ENCODE results near the gene DDA1.
"Not testable (repeated sequence)": the region's sequence is repeated elsewhere in the genome, so short reads cannot be mapped to it uniquely, and the experiment has no call there.

Gene DDA1

DNA sequence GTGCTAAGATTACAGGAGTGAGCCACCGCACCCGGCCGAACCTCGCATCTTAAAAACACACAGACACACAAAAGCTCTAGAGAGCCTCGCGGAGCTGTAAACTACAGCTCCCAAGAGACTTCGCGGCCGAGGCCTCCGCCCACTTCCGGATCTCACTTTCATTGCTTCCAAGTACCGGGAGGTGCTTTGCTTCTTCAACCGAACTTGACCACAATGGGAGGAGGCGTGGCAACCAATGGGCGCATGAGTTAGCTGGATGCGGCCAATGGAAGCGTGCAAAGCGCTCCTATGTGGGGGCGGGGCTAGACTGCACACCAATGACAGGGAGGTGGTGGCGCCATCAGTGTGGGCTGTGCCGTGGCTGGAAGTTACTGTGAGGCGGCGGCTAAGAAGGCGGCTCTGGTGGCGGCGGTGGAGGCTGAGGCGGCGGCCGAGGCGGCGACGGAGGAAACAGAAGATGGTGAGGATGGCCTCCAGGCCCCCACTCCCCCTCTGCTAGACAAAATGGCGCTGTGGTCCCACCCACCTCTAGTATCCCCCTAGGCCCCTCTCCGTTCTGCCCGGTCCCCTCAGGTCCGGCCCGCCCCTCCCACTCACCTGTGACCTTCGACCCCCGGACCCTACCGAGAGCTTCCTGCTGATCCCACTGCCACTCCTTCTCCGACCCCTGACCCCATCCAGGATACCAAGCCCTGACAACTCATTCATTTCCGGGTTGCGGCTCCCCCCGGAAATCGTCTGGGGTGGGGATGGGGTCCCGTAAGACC is at the start of gene DDA1:
Gene DDA1 (plus strand): TSS at position 366 of the 767 bp plus-strand sequence. CDS start 92 bp downstream, at position 458.
- DNase-seq (ENCODE audit: low spot score) = peak; percentile 98

DNA sequence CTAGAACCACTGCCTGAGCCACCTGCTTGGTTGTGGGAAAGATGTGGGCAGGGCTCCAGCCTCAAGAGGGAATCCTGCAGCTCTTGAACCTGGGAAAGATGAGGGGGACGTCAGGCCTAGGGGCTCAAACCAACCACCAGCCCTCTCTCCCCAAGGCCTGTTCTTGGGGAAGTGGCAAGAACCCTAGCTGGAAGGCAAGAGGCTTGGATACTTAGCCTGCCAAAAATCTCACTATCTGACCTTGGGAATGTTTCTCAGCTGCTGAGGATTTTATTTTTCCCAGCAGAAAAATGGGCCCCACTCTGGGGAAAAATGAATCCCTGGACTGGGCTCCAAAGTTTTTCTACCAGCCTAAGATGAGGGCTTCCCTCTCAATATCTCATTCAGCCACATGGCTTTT is 49.4 kb upstream of the DDA1 start:
- no peak for DNase-seq (ENCODE audit: low spot score)

DNA sequence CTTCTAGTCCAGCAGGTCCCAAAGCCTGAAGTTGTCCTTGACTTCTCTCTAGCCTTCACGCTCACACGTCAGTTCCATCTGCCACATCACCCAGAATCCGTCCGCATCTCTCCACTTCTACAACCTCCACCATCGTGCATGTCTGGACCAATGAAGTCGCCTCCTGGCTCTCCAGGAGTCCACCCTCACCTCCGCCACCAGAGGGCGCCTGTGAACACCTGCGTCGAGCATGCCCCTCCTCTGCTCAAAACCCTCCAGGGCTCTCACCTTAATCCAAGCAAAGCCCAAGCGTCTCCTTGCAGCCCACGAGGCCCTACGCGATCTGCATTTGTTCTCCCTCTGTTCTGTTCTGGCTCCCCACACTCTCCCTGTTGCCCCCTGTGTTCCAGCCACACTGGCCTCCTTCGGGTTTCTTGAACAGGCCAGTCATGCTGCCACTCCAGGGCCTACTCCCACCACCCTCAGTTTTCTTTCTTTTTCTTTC is 48.5 kb upstream of the DDA1 start:
- DNase-seq (ENCODE audit: low spot score) = peak; percentile 93

DNA sequence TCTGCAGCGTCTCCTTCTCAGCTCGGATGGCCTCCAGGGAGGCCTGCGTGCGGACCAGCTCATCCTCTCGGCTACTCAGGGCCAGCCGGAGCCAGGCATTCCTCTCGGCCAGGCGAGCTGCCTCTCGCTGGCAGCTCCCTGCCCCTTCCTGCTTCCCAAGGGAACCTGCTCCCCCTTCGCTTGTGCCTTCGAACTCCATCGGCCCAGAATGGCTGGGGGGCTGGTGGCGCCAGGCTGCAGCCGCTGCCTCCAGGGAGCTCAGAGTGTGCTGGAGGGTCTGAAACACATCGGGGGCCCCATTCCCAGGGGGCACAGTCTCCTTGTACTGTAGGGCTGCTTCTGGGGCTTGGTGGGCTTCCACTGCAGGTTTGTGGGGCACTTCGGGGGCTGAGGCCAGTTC is 46.8 kb upstream of the DDA1 start:
- DNase-seq (ENCODE audit: low spot score) = no peak

DNA sequence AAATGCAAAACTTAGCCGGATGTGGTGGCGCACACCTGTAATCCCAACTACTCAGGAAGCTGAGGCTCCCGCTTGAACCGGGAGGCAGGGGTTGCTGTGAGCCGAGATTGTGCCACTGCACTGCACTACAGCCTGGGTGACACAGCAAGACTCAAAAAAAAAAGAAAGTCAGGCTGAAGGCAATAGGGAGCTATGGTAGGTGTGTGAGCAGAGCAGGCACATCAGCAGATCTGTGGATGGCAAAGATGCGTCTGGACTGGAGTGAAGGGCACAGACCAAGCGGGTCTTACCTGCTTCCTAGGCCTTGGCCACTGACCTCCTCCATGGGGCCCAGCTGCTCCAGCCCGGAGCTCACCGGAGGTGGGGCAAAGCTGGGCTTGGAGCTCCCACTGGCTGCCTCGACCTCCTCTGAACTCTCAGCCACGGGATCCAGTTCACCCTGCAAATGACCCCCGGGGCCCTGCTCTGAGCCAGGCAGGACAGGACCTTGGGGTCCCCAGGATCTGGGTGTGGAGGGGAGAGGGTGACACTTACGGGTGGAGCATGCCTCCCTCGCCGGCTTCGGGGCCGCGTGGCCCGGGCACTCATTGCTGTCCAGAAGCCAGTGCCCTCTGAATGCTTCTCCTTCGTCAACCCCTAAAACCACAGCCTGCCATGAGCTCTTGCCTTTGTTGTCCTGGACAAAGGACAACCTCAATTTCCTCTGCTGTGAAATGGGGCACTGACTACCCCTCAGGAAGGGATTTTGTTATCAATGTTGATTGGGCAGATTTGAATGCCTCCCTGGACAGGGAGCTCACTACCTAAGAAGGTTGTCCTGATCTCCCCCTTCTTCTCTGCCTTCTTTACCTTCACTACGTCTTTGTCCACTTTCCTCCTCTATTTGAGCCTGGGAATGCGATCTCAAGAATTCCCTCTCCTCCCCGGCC is 45.4 kb upstream of the DDA1 start:
- no peak for DNase-seq (ENCODE audit: low spot score)

DNA sequence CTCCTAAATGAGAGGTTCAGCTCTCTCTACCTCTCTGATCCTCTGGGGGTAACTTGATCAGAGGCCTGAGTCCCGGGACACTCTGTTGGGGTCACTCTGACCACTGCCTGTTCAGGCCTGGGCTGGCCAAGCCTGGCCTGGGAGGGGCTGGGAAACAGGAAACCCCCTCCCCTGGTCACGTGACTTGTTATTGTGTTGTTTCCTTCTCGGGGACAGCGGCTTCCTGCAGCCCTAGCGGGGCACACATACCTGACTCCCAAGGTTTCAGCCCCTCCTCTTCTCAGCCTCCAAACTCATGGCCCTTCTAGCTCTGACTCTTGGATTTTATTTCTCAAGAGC is 44.8 kb upstream of the DDA1 start, which contains the start of gene USHBP1:
Gene USHBP1 (minus strand): TSS at position 105 of the 339 bp plus-strand sequence. CDS start 446 bp downstream, outside the sequence.
- peak; percentile 77 for DNase-seq (ENCODE audit: low spot score)

DNA sequence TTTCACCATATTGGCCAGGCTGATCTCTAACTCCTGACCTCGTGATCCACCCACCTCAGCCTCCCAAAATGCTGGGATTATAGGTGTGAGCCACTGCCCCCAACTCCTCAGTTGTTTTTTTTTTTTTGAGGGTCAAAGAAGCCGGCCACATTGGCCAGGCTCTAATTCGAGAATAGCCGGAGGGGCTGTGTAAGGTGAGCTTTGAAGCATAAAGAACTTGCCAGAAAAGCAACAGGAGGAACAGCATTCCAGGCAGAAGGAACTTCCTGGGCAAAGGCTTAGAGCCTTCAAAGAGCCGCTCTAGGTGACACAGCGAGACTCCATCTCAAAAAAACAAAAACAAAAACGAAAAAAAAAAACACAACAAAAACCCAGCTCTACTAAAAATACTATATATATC is 43.3 kb upstream of the DDA1 start:
- DNase-seq (ENCODE audit: low spot score) = no peak

DNA sequence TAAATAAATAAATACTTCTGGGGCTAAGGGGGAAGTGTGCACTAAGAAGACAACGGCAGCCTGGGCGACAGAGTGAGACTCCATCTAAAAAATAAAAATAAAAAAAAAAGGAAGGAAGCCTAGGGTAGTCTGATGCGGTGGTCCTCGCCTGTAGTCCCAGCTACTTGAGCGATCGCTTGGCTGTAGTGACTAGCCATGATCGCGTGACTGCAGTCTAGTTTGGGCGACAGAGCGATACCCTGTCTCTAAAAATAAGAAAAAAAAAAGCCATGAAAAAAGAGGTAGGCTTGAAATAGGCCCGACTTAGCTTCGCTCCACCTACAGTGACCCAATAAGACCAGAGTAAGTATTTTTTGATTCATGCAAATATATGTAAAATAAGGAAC is 42.8 kb upstream of the DDA1 start:
- DNase-seq (ENCODE audit: low spot score) = no peak

DNA sequence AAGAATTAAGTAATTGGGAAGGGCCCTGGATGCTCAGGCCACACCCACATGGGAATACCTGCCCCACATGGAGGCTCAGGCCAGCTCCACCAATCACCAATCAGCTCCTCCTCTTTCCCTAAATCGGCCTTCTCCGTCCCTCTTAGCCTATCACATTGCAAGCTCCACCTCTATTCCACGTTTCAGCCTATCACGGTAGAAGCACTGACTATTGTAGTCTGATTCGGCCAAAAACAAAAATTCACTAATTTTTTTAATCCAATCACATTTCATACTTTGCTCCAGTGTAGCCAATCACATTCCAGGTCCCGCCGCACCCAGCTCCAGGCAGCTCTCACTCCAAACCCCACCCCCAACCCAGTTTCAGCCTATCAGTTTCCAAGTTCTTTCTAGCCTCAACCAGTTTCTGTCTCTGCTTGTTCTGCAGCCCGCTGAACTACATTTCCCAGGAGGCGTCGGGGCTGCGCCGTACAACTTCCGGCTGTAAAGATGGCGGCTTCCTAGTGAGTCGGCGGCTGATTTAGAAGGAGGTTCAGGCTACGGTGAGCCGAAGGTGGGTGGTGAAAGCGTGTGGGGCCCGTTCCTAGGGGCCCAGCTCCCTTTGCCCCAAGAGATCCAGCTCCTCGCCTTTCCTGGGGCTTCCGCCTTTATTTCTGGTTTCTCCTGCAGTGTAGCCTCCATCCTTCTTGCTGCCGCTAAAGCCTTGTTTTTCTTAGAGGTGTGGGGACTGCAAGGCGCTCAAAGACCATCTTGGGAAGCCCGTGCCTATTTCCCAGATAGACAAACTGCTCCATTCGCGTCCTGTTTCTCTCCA is 42.2 kb upstream of the DDA1 start, which contains the start of gene BABAM1:
Gene BABAM1 (plus strand): TSS at position 469 of the 814 bp plus-strand sequence. CDS start 1,364 bp downstream, outside the sequence.
- peak; percentile 97 for DNase-seq (ENCODE audit: low spot score)

DNA sequence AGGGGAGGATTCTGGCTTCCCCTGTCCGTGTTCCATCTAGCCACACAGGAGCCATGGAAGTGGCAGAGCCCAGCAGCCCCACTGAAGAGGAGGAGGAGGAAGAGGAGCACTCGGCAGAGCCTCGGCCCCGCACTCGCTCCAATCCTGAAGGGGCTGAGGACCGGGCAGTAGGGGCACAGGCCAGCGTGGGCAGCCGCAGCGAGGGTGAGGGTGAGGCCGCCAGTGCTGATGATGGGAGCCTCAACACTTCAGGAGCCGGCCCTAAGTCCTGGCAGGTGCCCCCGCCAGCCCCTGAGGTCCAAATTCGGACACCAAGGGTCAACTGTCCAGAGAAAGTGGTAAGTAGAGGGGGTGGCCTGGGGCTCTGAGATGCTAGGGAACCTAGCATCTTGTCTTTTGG is 40.6 kb upstream of the DDA1 start:
- no peak for DNase-seq (ENCODE audit: low spot score)

DNA sequence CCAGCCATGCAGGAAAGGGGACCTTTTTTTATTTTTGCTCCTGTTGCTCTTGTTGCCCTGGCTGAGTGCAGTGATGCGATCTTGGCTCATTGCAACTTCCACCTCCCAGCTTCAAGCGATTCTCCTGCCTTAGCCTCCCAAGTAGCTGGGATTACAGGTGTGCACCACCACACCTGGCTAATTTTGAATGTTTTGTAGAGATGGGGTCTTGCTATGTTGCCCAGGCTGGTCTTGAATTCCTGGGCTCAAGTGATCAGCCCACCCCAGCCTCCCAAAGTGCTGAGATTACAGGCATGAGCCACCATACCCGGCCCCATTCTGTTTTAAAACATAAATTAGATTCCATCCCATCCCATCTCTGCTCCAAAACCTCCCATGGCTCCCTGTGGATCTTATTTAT is 34.5 kb upstream of the DDA1 start:
- DNase-seq (ENCODE audit: low spot score) = not testable (repeated sequence)

DNA sequence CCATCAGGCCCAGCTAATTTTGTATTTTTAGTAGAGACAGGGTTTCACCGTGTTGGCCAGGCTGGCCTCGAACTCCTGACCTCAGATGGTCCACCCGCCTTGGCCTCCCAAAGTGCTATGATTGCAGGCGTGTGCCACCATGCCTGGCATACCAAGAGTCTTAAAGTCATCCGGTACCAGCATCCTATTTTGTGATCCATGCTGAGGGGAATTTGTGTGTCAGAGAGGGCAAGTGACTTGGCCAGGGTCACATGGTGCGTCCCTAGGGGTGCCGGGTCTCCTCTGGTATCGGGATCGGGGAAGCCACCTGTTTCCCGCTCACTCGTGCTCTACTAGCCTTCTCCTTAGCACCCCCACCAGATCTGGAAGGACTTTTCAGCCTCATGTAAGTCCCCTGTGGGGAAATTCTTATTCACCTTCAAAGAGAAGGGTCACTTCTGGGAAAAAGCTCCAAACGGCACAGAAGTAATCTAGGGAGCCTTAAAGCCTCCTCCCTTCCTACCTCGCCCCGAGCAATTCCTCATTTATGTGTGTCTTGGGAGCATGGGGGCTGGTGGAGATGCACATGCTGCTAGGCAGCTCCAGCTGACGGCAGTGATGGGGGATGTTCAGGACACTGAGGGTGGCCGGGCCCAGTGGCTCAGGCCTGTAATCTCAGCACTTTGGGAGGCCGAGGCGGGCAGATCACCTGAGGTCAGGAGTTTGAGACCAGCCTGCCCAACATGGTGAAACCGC is 33.8 kb upstream of the DDA1 start:
- no peak for DNase-seq (ENCODE audit: low spot score)

DNA sequence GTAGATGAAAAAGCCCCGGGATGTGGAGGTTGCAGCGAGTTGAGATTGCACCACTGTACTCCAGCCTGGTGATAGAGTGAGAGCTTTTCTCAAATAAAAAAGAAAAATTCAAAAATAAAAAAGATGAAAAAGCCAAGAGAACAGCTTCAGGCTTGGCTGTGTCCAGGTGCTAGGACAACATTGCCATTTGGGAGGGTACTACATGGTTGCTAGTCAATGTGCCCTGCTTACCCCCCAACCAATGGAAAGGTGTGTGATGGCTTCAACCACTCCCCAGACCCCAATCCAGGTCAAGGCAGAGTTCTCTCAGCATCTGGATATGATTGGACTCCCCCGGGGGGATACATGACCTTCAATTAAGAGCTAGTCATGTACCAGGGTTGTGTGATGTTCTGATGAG is 29.9 kb upstream of the DDA1 start:
- no peak for DNase-seq (ENCODE audit: low spot score)

DNA sequence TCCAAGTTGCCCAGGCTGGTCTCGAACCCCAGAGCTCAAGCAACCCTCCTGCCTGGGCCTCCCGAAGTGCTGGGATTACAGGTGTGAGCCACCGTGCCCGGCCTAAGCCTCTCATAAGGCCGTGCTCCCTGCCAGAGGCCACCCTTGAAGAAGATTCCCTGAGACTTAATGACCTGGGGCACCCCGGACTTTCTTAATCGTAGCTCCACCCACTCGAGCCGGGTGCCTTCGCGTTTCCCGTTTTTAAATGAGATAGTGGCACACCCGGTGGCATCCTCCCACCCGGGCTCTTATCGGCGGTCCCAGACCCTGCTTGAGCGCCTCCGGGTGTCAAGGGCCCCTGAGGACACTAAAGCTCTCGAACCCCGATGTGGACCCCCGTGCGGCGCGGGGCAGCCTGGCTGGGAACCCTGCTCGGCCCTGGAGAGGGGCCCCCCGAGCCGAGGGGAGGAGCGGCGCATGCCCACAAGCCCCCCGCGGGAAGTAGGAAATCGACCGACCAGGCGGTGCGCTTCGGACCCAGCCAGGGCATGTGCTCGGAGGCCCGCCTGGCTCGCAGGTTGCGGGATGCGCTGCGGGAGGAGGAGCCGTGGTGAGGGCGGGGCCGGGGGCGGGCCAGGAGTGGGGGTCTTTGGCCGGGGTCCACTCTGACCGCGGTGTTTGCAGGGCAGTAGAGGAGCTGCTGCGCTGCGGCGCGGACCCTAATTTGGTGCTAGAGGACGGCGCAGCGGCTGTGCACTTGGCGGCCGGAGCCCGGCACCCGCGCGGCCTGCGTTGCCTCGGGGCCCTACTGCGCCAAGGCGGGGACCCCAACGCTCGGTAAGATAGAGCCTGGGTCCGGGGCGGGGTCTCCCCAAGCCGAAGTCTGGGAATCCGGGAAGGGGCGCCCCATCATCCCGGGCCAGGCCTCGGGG is 27.7 kb upstream of the DDA1 start, which contains the start of gene ANKLE1:
Gene ANKLE1 (plus strand): TSS at position 511 of the 914 bp plus-strand sequence. CDS start 20 bp downstream, at position 531.
- DNase-seq (ENCODE audit: low spot score) = peak; percentile 84

DNA sequence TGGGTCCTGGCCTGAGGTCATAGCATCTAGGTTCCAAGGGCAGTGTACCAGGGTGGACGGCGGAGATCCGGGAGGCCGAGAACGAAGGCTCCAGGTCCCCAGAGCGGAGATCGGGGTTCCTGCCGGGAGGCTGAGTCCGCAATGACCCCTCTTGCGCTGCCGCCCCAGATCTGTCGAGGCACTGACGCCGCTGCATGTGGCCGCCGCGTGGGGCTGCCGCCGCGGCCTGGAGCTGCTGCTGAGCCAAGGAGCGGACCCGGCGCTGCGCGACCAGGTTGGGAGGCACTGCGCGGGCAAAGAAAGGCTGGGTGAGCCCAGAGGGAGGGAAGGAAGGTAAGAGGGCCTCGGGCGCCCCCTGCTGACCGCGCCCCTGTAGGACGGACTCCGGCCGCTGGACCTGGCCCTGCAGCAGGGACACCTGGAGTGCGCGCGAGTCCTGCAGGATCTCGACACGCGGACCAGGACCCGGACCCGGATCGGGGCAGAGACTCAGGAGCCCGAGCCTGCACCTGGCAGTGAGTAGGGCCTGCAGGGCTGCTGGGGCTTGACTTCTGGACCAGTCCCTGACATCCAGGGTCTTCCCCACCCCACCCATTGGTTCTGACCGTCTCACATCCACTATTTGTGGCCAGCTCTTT is 26.8 kb upstream of the DDA1 start:
- DNase-seq (ENCODE audit: low spot score) = peak; percentile 94

DNA sequence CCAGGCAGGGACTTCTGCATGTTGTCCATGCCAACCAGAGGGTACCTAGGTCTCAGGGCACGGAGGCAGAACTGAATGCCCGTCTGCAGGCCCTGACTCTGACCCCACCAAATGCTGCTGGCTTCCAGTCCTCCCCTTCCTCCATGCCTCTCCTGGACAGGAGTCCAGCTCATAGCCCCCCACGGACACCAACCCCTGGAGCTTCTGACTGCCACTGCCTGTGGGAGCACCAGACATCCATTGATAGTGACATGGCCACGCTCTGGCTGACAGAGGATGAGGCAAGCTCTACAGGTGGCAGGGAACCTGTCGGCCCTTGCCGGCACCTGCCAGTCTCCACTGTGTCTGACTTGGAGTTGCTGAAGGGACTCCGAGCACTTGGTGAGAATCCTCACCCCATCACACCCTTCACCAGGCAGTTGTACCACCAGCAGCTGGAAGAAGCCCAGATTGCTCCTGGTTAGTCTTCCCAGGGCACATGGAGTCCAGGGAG is 25.8 kb upstream of the DDA1 start:
- no peak for DNase-seq (ENCODE audit: low spot score)

DNA sequence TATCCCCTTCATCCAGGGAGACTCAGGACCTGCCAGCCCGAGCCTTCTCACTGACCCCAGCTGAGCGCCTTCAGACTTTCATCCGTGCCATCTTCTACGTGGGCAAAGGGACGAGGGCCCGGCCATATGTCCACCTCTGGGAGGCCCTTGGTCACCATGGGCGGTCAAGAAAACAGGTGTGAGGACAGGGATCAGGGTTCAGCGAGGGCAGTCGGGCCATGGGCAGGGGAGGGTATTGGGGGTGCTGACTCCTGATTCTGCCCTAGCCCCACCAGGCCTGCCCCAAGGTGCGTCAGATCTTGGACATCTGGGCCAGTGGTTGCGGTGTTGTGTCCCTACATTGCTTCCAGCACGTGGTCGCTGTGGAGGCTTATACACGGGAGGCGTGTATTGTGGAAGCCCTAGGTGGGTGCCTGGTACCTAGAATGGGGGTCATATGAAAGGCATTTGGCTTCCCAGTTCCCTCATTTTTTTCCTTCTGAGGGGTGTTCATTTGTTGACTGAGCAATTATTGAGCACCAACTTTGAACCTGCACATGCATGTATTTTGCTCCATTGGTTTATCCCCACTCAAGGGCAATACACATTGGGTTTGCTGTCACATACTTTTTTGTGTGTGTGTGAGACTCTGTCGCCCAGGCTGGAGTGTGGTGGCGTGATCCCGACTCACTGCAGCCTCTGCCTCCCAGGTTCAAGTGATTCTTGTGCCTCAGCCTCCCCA is 23.8 kb upstream of the DDA1 start:
- no peak for DNase-seq (ENCODE audit: low spot score)

DNA sequence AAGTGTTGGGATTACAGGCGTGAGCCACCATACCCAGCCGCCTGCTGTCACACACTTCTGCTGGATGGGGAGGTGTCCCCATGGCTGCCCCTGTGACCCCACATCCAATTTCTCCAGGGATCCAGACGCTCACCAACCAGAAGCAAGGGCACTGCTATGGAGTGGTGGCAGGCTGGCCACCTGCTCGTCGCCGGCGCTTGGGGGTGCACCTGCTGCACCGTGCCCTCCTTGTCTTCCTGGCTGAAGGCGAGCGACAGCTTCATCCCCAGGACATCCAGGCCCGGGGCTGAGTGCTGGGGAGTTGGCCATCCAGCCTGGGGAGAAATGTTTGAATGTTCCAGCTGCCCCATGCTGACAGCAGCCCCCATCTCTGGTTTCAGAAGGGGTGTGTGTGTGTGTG is 23.1 kb upstream of the DDA1 start:
- no peak for DNase-seq (ENCODE audit: low spot score)

DNA sequence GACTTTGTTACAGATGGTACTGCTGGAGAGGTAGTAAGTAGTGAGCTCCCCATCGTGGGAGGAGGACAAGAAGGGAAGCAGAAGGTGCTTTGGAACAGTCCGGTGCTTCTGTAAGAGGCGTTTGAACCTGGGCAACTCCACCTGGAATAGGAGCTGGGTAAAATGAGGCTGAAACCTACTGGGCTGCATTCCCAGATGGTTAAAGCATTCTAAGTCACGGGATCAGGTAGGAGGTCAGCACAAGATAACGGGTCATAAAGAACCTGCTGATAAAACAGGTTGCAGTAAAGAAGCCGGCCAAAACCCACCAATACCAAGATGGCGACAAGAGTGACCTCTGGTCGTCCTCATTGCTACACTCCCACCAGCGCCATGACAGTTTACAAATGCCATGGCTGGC is 22.6 kb upstream of the DDA1 start:
- no peak for DNase-seq (ENCODE audit: low spot score)

All from iPS-NIHi11 (cell line).